HepG2 (cell line): Measurements from ENCODE around the gene TRIM31. TPM values are rescaled to one million over a fixed set of nuclear protein-coding genes. Genes with fewer than 3 reads are reported as not detected.
A peak's percentile ranks its signal among the peaks of the same experiment; 100 is the strongest.

ENCODE experiments used
- ATAC-seq: fragments of 200-7000 bp; cut with Tn5 transposase; 3 replicates; pipeline ENCODE4 v1.9.1; 2020; ENCODE audit warnings: mild to moderate bottlenecking, moderate library complexity
- BruUV-seq: library from RNA; stranded (reverse); fragments of 400-500 nt; replicated peaks from 2 replicates; lab custom pipeline; 2021; lab: Mats Ljungman, UMichigan
- CTCF ChIA-PET: fragments of 300-600 bp; formaldehyde crosslinking; extraction: SDS; loops from one replicate; lab custom pipeline; 2021; ENCODE audit warnings: low total read pairs, inconsistent platforms, low intra/inter-chr PET ratio; lab: Yijun Ruan, JAX
- POLR2A ChIA-PET: fragments of 350-600 bp; sonication (Branson Sonifier 250); formaldehyde crosslinking; loops from one replicate; lab custom pipeline; 2020; ENCODE audit warnings: antibody characterized with exemption, inconsistent platforms; lab: Yijun Ruan, JAX
- DNase-seq: peaks from one replicate; pipeline ENCODE4 v3.0.0-alpha.2; 2015; ENCODE audit warnings: low spot score
- FAIRE-seq: peaks from 3 replicates; lab custom pipeline; 2011; peaks lifted over from hg19 to GRCh38; lab: Jason Lieb, UNC
- H2AFZ ChIP-seq: one replicate; pipeline ENCODE4 v1.6.1; 2011; ENCODE audit warnings: low read length, inconsistent platforms
- H3K27ac ChIP-seq: fragments of 300-600 bp; 3 replicates; pipeline ENCODE4 v1.8.0; 2011; ENCODE audit warnings: mixed run types, mild to moderate bottlenecking, mixed read lengths, low read length, inconsistent platforms; ENCODE audit not compliant: insufficient read depth; ENCODE audit errors: extremely low read length
- H3K27me3 ChIP-seq, 2 experiments: fragments of 200-600 bp in 1 of 2; 2 replicates in 1 of 2; 3 replicates in 1 of 2; pipeline versions ENCODE4 v1.6.0 to v1.8.0; 2011; ENCODE audit warnings: low read length in 2 of 2, mild to moderate bottlenecking in 2 of 2, moderate library complexity in 2 of 2, inconsistent platforms in 1 of 2; ENCODE audit not compliant: insufficient read depth in 2 of 2, control insufficient read depth in 1 of 2
- H3K36me3 ChIP-seq, 2 experiments: fragments of 200-600 bp in 1 of 2; replicated peaks in 1 of 2; 2 replicates in 1 of 2; 3 replicates in 1 of 2; pipeline versions ENCODE4 v1.5.1 to v1.8.0; 2011; ENCODE audit warnings: low read length in 2 of 2, inconsistent platforms in 1 of 2; ENCODE audit not compliant: insufficient read depth in 2 of 2, control insufficient read depth in 1 of 2
- H3K4me1 ChIP-seq: 2 replicates; pipeline ENCODE4 v1.5.1; 2012; ENCODE audit warnings: low read length, inconsistent platforms; ENCODE audit not compliant: insufficient read depth
- H3K4me2 ChIP-seq: 2 replicates; pipeline ENCODE4 v1.6.0; 2011; ENCODE audit warnings: low read depth, low read length, inconsistent platforms
- H3K4me3 ChIP-seq, 3 experiments: fragments of 200-600 bp in 1 of 3; sonication (generic), shearing (Covaris generic) in 1 of 3; replicated peaks in 1 of 3; 2 replicates each; pipeline ENCODE4 v1.5.1; 2011 to 2016; ENCODE audit warnings: low read length in 3 of 3, inconsistent platforms in 2 of 3, low read depth in 2 of 3, mild to moderate bottlenecking in 2 of 3, control low read depth in 1 of 3, mixed read lengths in 1 of 3; ENCODE audit not compliant: insufficient read depth in 1 of 3
- H3K79me2 ChIP-seq: one replicate; pipeline ENCODE4 v1.6.1; 2011; ENCODE audit warnings: low read length, inconsistent platforms; ENCODE audit not compliant: insufficient read depth
- H3K9ac ChIP-seq: 2 replicates; pipeline ENCODE4 v1.6.0; 2011; ENCODE audit warnings: mild to moderate bottlenecking, low read depth, low read length, inconsistent platforms; ENCODE audit not compliant: insufficient read depth
- H3K9me3 ChIP-seq: 2 replicates; pipeline ENCODE4 v1.5.1; 2012; ENCODE audit warnings: mild to moderate bottlenecking, low read length
- H4K20me1 ChIP-seq: 2 replicates; pipeline ENCODE4 v1.6.0; 2011; ENCODE audit warnings: inconsistent platforms, mild to moderate bottlenecking, low read length, moderate library complexity; ENCODE audit not compliant: insufficient read depth
- ARHGAP35 ChIP-seq: sonication (generic); formaldehyde crosslinking; IDR thresholded peaks from 2 replicates; pipeline ENCODE4 v1.9.0; 2022; ENCODE audit warnings: mild to moderate bottlenecking, inconsistent platforms, moderate library complexity, missing genetic modification reagents, borderline replicate concordance
- DNMT1 ChIP-seq: sonication (generic); formaldehyde crosslinking; IDR thresholded peaks from 2 replicates; pipeline ENCODE4 v1.5.1; 2020; ENCODE audit warnings: mild to moderate bottlenecking, missing genetic modification reagents
- MAZ ChIP-seq, 2 experiments: sonication (generic) in 1 of 2; formaldehyde crosslinking in 1 of 2; IDR thresholded peaks; 2 replicates each; pipeline versions ENCODE4 v1.5.0 to v1.6.1; 2012 to 2020; ENCODE audit warnings: low read depth in 2 of 2, mild to moderate bottlenecking in 2 of 2, borderline replicate concordance in 1 of 2, improper control_type of control experiment in 1 of 2, low read length in 1 of 2, missing genetic modification reagents in 1 of 2, moderate library complexity in 1 of 2
- MEIS1 ChIP-seq: sonication (generic); formaldehyde crosslinking; IDR thresholded peaks from 2 replicates; pipeline ENCODE4 v1.9.0; 2021; ENCODE audit warnings: mild to moderate bottlenecking, missing genetic modification reagents, moderate library complexity, borderline replicate concordance
- MTF2 ChIP-seq: sonication (generic); formaldehyde crosslinking; IDR thresholded peaks from 2 replicates; pipeline ENCODE4 v1.5.0; 2020; ENCODE audit warnings: missing genetic modification reagents, borderline replicate concordance
- NPAS2 ChIP-seq: sonication (generic); formaldehyde crosslinking; IDR thresholded peaks from 2 replicates; pipeline ENCODE4 v1.8.0; 2022; ENCODE audit warnings: mild to moderate bottlenecking, missing genetic modification reagents, borderline replicate concordance
- NRL ChIP-seq: sonication (generic); formaldehyde crosslinking; IDR thresholded peaks from 2 replicates; pipeline ENCODE4 v1.5.0; 2020; ENCODE audit warnings: missing genetic modification reagents, mild to moderate bottlenecking, moderate library complexity, borderline replicate concordance
- PAWR ChIP-seq: sonication (generic); formaldehyde crosslinking; IDR thresholded peaks from 2 replicates; pipeline ENCODE4 v1.4.0; 2020; ENCODE audit warnings: missing genetic modification reagents, mild to moderate bottlenecking, borderline replicate concordance
- PTBP1 ChIP-seq: fragments of 200-400 bp; formaldehyde crosslinking; IDR thresholded peaks from 2 replicates; pipeline ENCODE4 v1.6.1; 2018; ENCODE audit warnings: low read length, low read depth; ENCODE audit not compliant: poor library complexity, severe bottlenecking
- RCOR2 ChIP-seq: IDR thresholded peaks from 2 replicates; pipeline ENCODE4 v1.6.1; 2016; ENCODE audit warnings: missing biosample characterization, missing genetic modification reagents
- TGIF2 ChIP-seq: IDR thresholded peaks from 2 replicates; pipeline ENCODE4 v1.6.1; 2016; ENCODE audit warnings: control low read depth, missing compliant biosample characterization
- ZC3H13 ChIP-seq: sonication (generic); formaldehyde crosslinking; IDR thresholded peaks from 2 replicates; pipeline ENCODE4 v1.8.1; 2023; ENCODE audit warnings: mild to moderate bottlenecking, missing genetic modification reagents, moderate library complexity
- ZNF3 ChIP-seq: IDR thresholded peaks from 2 replicates; pipeline ENCODE4 v1.7.0; 2017; ENCODE audit warnings: inconsistent platforms
- ZNF34 ChIP-seq: sonication (generic); formaldehyde crosslinking; IDR thresholded peaks from 2 replicates; pipeline ENCODE4 v1.4.0; 2020; ENCODE audit warnings: mild to moderate bottlenecking, missing genetic modification reagents, borderline replicate concordance
- ZNF558 ChIP-seq: sonication (generic); formaldehyde crosslinking; IDR thresholded peaks from 2 replicates; pipeline ENCODE4 v1.9.0; 2022; ENCODE audit warnings: mild to moderate bottlenecking, missing genetic modification reagents, borderline replicate concordance
- ZNF775 ChIP-seq: sonication (generic); formaldehyde crosslinking; IDR thresholded peaks from 2 replicates; pipeline ENCODE4 v1.4.0; 2020; ENCODE audit warnings: missing genetic modification reagents, mild to moderate bottlenecking, moderate library complexity, borderline replicate concordance
- ZNF891 ChIP-seq: sonication (generic); formaldehyde crosslinking; IDR thresholded peaks from 2 replicates; pipeline ENCODE4 v1.5.0; 2020; ENCODE audit warnings: mild to moderate bottlenecking, missing genetic modification reagents
- ZSCAN29 ChIP-seq: sonication (generic); formaldehyde crosslinking; conservative IDR thresholded peaks from 2 replicates; pipeline ENCODE4 v1.4.0; 2020; ENCODE audit warnings: mild to moderate bottlenecking, missing genetic modification reagents
- WGBS: methylation state at CpG from one replicate; pipeline ENCODE4 v1.1.6; 2017; ENCODE audit warnings: low lambda C conversion rate; 5-methylcytosine and 5-hydroxymethylcytosine counted together
- in situ Hi-C: cut with HindIII; loops from 2 replicates; pipeline ENCODE4 v1.10.0; 2017; ENCODE audit warnings: low pct_unique_long_range_greater_than_20kb; ENCODE audit not compliant: extremely low pct_ligation_motif_present
- intact Hi-C: fragments of 100-400 bp; cut with micrococcal nuclease; formaldehyde crosslinking; loops from one replicate; pipeline ENCODE4 v1.10.0; 2022; ENCODE audit not compliant: unreplicated experiment
- polyA plus RNA-seq, 8 experiments: library from polyadenylated mRNA; depleted of rRNA in 3 of 8; stranded (reverse) in 7 of 8; unstranded in 1 of 8; fragments of >200 nt; fragmentation: Illumina TruSeq in 4 of 8; extraction: Trizol in 4 of 8; gene quantifications; 2 replicates each; pipeline versions ENCODE4 v1.2.1 to v1.2.3, GENCODE V29; 2011 to 2016; ENCODE audit warnings: low read depth in 4 of 8, missing spikeins in 1 of 8, mixed read lengths in 1 of 8; ENCODE audit not compliant: insufficient read depth in 1 of 8
- total RNA-seq, 5 experiments: library from RNA; depleted of rRNA; stranded (reverse); fragments of >200 nt; fragmentation: Illumina TruSeq; extraction: Trizol; gene quantifications; 2 replicates each; pipeline ENCODE4 v1.2.3, GENCODE V29; 2016; ENCODE audit warnings: low read depth in 1 of 5

TRIM31 gene
- total and polyA plus RNA-seq, 2 of the 13 experiments (the other 11 are each of a cell fraction or from before 2014, with no cell fraction given), result 0.13 to 0.51 TPM

DNA sequence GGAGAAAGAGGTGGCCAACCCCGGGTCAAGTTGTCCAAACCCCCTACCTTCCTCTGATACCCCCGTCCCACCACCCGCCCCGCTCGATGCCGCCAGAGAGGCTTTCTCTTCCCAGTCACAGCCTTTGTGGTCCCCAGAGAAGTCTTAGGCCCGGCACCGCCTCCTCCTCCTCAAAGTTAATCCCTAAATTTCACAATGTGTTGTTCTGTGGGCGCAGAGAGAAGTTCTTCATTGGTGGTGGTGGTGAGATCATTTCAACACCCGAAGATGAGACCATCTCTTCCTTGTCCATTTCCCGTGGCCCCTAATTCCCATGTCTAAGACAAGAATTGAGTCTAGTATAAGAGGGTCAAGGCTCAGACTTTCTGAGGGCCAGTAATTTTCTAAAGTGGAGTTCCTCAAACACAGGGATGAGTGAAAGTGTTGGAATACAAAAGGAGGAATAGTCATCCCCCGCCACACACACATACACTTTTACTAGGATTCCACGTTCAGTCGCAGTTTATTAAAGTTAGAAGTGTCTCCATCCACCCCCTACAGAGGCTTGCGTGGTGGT is 10.4 kb downstream of the TRIM31 start:
- POLR2A ChIA-PET, result interaction anchor here (0.7 to 3.1 kb wide), 35 partner anchors 10 to 224 kb away, joined by 3 to 43 read pairs (median 6); partner anchors contain the start of genes POLR1H, PPP1R11, TRIM15 and TRIM26
- Histone ChIP-seq H3K36me3 (no peaks in the 10 kb centered on the region), H2AFZ (peak overlapping the region; percentile 30), H3K9me3 (no peaks in the 10 kb centered on the region), H3K27me3 (no peaks in the 10 kb centered on the region; a peak in 1 of 5 replicates), H3K79me2 (peaks cover 9% of the 10 kb centered on the region), H3K4me1 (peaks cover 63% of the 10 kb centered on the region), H4K20me1 (no peaks in the 10 kb centered on the region), H3K4me3 (peak overlapping the region; percentile 63 to 77 (median 63)), H3K27ac (peak overlapping the region; percentile 79), H3K9ac (peak overlapping the region; percentile 79), H3K4me2 (peak overlapping the region; percentile 96)
- peak; percentile 1 for ATAC-seq
- BruUV-seq, result no TSS peak
- peak; percentile 29 for DNase-seq
- in situ Hi-C loops, result loop anchor here (5.0 kb wide), 1 partner anchor 70 kb away; no protein-coding TSS in a partner anchor
- FAIRE-seq, result no peak
- intact Hi-C loops, result loop anchor here (2.0 kb wide), 1 partner anchor 36 kb away; the partner anchor contains the start of gene PPP1R11
- whole genome bisulfite sequencing, result 4% methylated on average over 15 of the region's 15 CpGs
- CTCF ChIA-PET, result interaction anchor here (1.5 to 6.0 kb wide), 4 partner anchors 29 to 116 kb away, joined by 4 to 140 read pairs (median 25); no protein-coding TSS in a partner anchor
- TF ChIP-seq DNMT1 (CRISPR knock-in tag) (0 out of 2 replicates have a peak, but pooled peaks have one; percentile 12), ZNF34 (CRISPR knock-in tag) (0 out of 2 replicates have a peak, but pooled peaks have one; percentile 76), TGIF2 (CRISPR knock-in tag) (peak; percentile 12; the same call in 1 of the 2 replicates), ZNF775 (CRISPR knock-in tag) (0 out of 2 replicates have a peak, but pooled peaks have one; percentile 52), NRL (0 out of 2 replicates have a peak, but pooled peaks have one; percentile 12), ZC3H13 (CRISPR knock-in tag) (0 out of 2 replicates have a peak, but pooled peaks have one; percentile 9), ZNF3 (peak; percentile 15; the same call in 1 of the 2 replicates), ZSCAN29 (no peak; the same call in 1 of the 2 replicates), RCOR2 (no peak), MAZ (IDR thresholded peaks at IDR 0.05; ENCODE audit: borderline replicate concordance, low read depth, low read length) (no peak), MAZ (CRISPR knock-in tag; IDR thresholded peaks at IDR 0.05; ENCODE audit: low read depth) (no peak), ARHGAP35 (0 out of 2 replicates have a peak, but pooled peaks have one; percentile 25), PTBP1 (peak; percentile 17), PAWR (CRISPR knock-in tag) (0 out of 2 replicates have a peak, but pooled peaks have one; percentile 8), ZNF558 (CRISPR knock-in tag) (0 out of 2 replicates have a peak, but pooled peaks have one; percentile 7), NPAS2 (CRISPR knock-in tag) (0 out of 2 replicates have a peak, but pooled peaks have one; percentile 2), MTF2 (CRISPR knock-in tag) (0 out of 2 replicates have a peak, but pooled peaks have one; percentile 14), MEIS1 (CRISPR knock-in tag) (peak; percentile 61), ZNF891 (CRISPR knock-in tag) (0 out of 2 replicates have a peak, but pooled peaks have one; percentile 6)
